Endodermal cell (in vitro differentiated cells): ENCODE data around the gene KRTAP5-4. TPM values are rescaled to one million over a fixed set of nuclear protein-coding genes. Genes with fewer than 3 reads are reported as not detected.

Experiments used
- DNase-seq: peaks from one replicate; pipeline ENCODE4 v3.0.0-alpha.2; 2017
- H3K27ac ChIP-seq: 2 replicates; pipeline ENCODE4 v1.5.1; 2013; ENCODE audit warnings: mild to moderate bottlenecking, low read depth, low read length, moderate library complexity
- H3K27me3 ChIP-seq: 2 replicates; pipeline ENCODE4 v1.6.1; 2013; ENCODE audit warnings: mild to moderate bottlenecking, low read length, moderate library complexity; ENCODE audit not compliant: insufficient read depth, control insufficient read depth, poor library complexity, severe bottlenecking
- H3K36me3 ChIP-seq: 2 replicates; pipeline ENCODE4 v1.7.0; 2013; ENCODE audit warnings: mild to moderate bottlenecking, low read length, moderate library complexity; ENCODE audit not compliant: control insufficient read depth, insufficient read depth
- H3K4me1 ChIP-seq: one replicate; pipeline ENCODE4 v1.7.0; 2013; ENCODE audit warnings: low read length; ENCODE audit not compliant: control insufficient read depth, insufficient read depth
- H3K4me3 ChIP-seq: 2 replicates; pipeline ENCODE4 v1.5.1; 2013; ENCODE audit warnings: mild to moderate bottlenecking, low read length, moderate library complexity
- H3K9ac ChIP-seq: 2 replicates; pipeline ENCODE4 v1.6.1; 2013; ENCODE audit warnings: mild to moderate bottlenecking, low read length, moderate library complexity; ENCODE audit not compliant: poor library complexity, severe bottlenecking; ENCODE audit errors: extremely low read depth
- H3K9me3 ChIP-seq: 2 replicates; pipeline ENCODE4 v1.6.1; 2013; ENCODE audit warnings: mild to moderate bottlenecking, low read length, moderate library complexity; ENCODE audit not compliant: control insufficient read depth
- H3K27ac Mint-ChIP-seq: 2 replicates; pipeline ENCODE4 v1.8.0; 2020; ENCODE audit warnings: mixed read lengths
- H3K27me3 Mint-ChIP-seq: 2 replicates; pipeline ENCODE4 v1.8.0; 2021; ENCODE audit warnings: mild to moderate bottlenecking, mixed read lengths; ENCODE audit not compliant: insufficient read depth
- H3K36me3 Mint-ChIP-seq: 2 replicates; pipeline ENCODE4 v1.8.0; 2020; ENCODE audit warnings: low read depth, mixed read lengths
- H3K4me1 Mint-ChIP-seq: 2 replicates; pipeline ENCODE4 v1.8.0; 2020; ENCODE audit warnings: mixed read lengths
- H3K4me3 Mint-ChIP-seq: 2 replicates; pipeline ENCODE4 v1.8.0; 2020; ENCODE audit warnings: mild to moderate bottlenecking, moderate library complexity, mixed read lengths
- H3K9me3 Mint-ChIP-seq: 2 replicates; pipeline ENCODE4 v1.8.0; 2020; ENCODE audit warnings: mild to moderate bottlenecking, mixed read lengths
- CTCF ChIP-seq: fragments of 200-600 bp; sonication (generic); conservative IDR thresholded peaks from 2 replicates; pipeline ENCODE4 v1.5.0; 2021; ENCODE audit warnings: antibody characterized with exemption, mild to moderate bottlenecking
- WGBS, 2 experiments: methylation state at CpG; one replicate each; pipeline versions ENCODE4 v1.1.5 to v1.1.7; 2013; ENCODE audit warnings: missing lambda C conversion rate in 2 of 2, mixed read lengths in 1 of 2; ENCODE audit not compliant: insufficient coverage in 1 of 2, insufficient read length in 1 of 2; 5-methylcytosine and 5-hydroxymethylcytosine counted together
- total RNA-seq, 2 donors: library from RNA; stranded (reverse); fragmentation: NEBNext Ultra II Directional in 1 of 2; extraction: Animal tissue kit (Norgen Biotek cat#: 25700) in 1 of 2; gene quantifications; 2 replicates in 1 of 2; 3 replicates in 1 of 2; pipeline ENCODE4 v1.2.1, GENCODE V29; 2021

Gene KRTAP5-4
- total RNA-seq, 2 donors from 2014 or later, result not detected

- H3K9ac ChIP-seq, result no peak within 1 kb of the TSS
- TF ChIP-seq CTCF, result no peak
- Mint-ChIP-seq H3K9me3 (no peaks in the 10 kb centered on the region), H3K27me3 (peaks cover 46% of the 10 kb centered on the region), H3K4me3 (no peak within 1 kb of the TSS), H3K27ac (no peak within 1 kb of the TSS), H3K4me1 (peaks cover 5% of the 10 kb centered on the region), H3K36me3 (no peaks in the 10 kb centered on the region)
- 90 to 92% methylated on average over 13 to 25 of the region's 26 CpGs for WGBS, 2 experiments
- no peak within 1 kb of the TSS for H3K27ac ChIP-seq
- H3K27me3 ChIP-seq, result peaks cover 25% of the 10 kb centered on the region
- H3K9me3 ChIP-seq, result no peaks in the 10 kb centered on the region
- H3K36me3 ChIP-seq, result no peaks in the 10 kb centered on the region
- H3K4me3 ChIP-seq, result no peak within 1 kb of the TSS
- no peaks in the 10 kb centered on the region for H3K4me1 ChIP-seq
- DNase-seq, result no peak
Measured at GRCh38 chr11:1629326-1630185, 7.6 kb upstream of the KRTAP5-4 start, which contains the start of gene KRTAP5-5. KRTAP5-5 (plus strand) TSS chr11:1629775; CDS start chr11:1629841, 66 bp downstream.

GRCh38 chr11:1628506-1629325 lies 6.8 kb upstream of the KRTAP5-4 start:
- Histone ChIP-seq H3K9ac (no peak overlapping the region), H3K9me3 (no peaks in the 10 kb centered on the region), H3K4me3 (no peak overlapping the region), H3K27me3 (peaks cover 25% of the 10 kb centered on the region), H3K36me3 (no peaks in the 10 kb centered on the region), H3K4me1 (no peaks in the 10 kb centered on the region), H3K27ac (no peak overlapping the region)
- peaks cover 9% of the 10 kb centered on the region for H3K4me1 Mint-ChIP-seq
- 41 to 43% methylated on average over 30 to 35 of the region's 35 CpGs for WGBS, 2 experiments
- peak; percentile 98 for TF ChIP-seq CTCF
- H3K9me3 Mint-ChIP-seq, result no peaks in the 10 kb centered on the region
- peak; percentile 92 for DNase-seq
- H3K36me3 Mint-ChIP-seq, result no peaks in the 10 kb centered on the region
- no peak overlapping the region for H3K27ac Mint-ChIP-seq
- peaks cover 46% of the 10 kb centered on the region for H3K27me3 Mint-ChIP-seq
- H3K4me3 Mint-ChIP-seq, result no peak overlapping the region

GRCh38 chr11:1625541-1625940 lies 3.6 kb upstream of the KRTAP5-4 start:
- H3K27me3 ChIP-seq, result peaks cover 9% of the 10 kb centered on the region
- no peaks in the 10 kb centered on the region for H3K36me3 ChIP-seq
- H3K9me3 Mint-ChIP-seq, result peaks cover 1% of the 10 kb centered on the region
- no peak overlapping the region for H3K27ac ChIP-seq
- no peak for TF ChIP-seq CTCF
- no peaks in the 10 kb centered on the region for H3K4me1 ChIP-seq
- H3K4me3 ChIP-seq, result no peak overlapping the region
- WGBS, 2 experiments, result 93 to 94% methylated on average over 10 to 13 of the region's 13 CpGs
- H3K4me1 Mint-ChIP-seq, result peaks cover 12% of the 10 kb centered on the region
- peaks cover 39% of the 10 kb centered on the region for H3K27me3 Mint-ChIP-seq
- no peak overlapping the region for H3K4me3 Mint-ChIP-seq
- H3K27ac Mint-ChIP-seq, result no peak overlapping the region
- no peak overlapping the region for H3K9ac ChIP-seq
- no peak for DNase-seq
- no peaks in the 10 kb centered on the region for H3K36me3 Mint-ChIP-seq
- H3K9me3 ChIP-seq, result no peaks in the 10 kb centered on the region
